A549 treated with CpdA at 1 μM for 4 hours (cell line): ENCODE data around the gene C22orf31. TPM values are rescaled to one million over a fixed set of nuclear protein-coding genes. Genes with fewer than 3 reads are reported as not detected.

Experiments used
- total RNA-seq: library from RNA; stranded (reverse); fragments of 200-300 nt; extraction: Qiagen RNA extraction; gene quantifications from 5 replicates; pipeline ENCODE4 v1.2.3, GENCODE V29; 2022; ENCODE audit warnings: low read depth

C22orf31 gene
- total RNA-seq: not detected in 5 replicates

DNA sequence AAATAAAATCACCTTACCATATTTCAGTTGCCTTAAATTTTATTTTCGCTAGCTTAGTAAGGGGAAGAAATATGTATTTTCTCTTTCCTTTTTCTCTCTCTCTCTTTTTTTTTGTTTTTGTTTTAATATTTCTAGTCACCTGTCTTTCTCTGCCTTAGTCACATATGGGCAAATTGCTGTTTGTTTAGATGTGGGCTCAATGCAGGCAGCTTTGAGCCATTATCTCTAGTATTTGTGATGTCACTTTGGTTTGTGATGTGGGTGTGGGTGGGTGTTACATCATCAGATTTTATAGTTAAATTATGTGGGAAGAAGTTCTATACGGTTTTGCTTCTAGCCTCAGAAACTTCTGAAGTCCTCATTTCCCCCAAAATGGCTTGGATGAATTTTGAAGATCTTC is at the start of gene C22orf31:
Gene C22orf31 (minus strand): TSS at position 59 of the 400 bp plus-strand sequence. CDS start 39 bp downstream, at position 20.

DNA sequence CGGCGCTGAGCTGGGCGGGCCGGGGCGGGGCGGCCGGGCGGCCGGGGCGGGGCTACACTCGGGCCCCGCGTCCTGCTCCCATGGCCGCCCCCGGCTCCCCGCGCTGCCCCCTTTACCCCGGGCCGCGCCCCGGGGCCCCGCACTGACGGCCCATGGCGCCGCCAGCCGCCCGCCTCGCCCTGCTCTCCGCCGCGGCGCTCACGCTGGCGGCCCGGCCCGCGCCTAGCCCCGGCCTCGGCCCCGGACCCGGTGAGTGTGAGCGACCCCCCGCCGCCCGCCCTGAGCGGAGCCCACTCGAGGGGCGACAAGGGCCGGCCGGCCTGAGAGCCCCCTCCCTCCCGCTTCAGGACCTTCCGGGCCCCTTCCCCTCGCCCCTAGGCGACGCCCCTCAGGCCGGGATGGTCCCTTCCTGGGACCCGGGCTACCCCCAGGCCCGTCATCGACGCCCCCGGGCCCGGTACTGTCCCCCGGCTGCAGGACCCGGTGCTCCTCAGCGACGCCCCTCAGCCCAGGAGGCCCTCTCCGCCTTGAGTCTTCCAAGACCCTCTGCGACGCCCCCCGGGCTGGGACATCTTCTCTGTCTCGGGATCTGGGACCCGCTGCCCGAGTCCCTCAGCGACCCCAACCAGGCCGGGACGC is 11.5 kb upstream of the C22orf31 start, which contains the start of gene KREMEN1:
Gene KREMEN1 (plus strand): TSS at position 57 of the 639 bp plus-strand sequence. CDS start 96 bp downstream, at position 153.

Other genes starting within 250 kb of the C22orf31 start
- 5.0 to 5.9 TPM (median 5.5 TPM) in 5 replicates for gene ZNRF3, start 178.3 kb downstream of the C22orf31 start, total RNA-seq
- 2.3 to 3.6 TPM (median 3.4 TPM) in 5 replicates for gene KREMEN1, start 11.2 kb upstream of the C22orf31 start, total RNA-seq
- 0.31 to 0.72 TPM (median 0.38 TPM) in 5 replicates for gene EMID1, start 144.1 kb upstream of the C22orf31 start, total RNA-seq
- 21.5 to 31.6 TPM (median 30.2 TPM) in 5 replicates for gene RHBDD3, start 206.2 kb upstream of the C22orf31 start, total RNA-seq
- gene EWSR1, start 206.4 kb upstream of the C22orf31 start, total RNA-seq: 215 to 239 TPM (median 224 TPM) in 5 replicates
- 18.3 to 33.6 TPM (median 29.1 TPM) in 5 replicates for gene GAS2L1, start 244.8 kb upstream of the C22orf31 start, total RNA-seq